Measurements from ENCODE around the gene SNX8. TPM values are rescaled to one million over a fixed set of nuclear protein-coding genes. Genes with fewer than 3 reads are reported as not detected.
A peak's percentile ranks its signal among the peaks of the same experiment; 100 is the strongest.

The SNX8 gene
- total RNA-seq, 1 experiment from 2014 or later: 40.6 TPM

- Mint-ChIP-seq H3K36me3 (ENCODE audit: insufficient read depth in 1 of 3, low read depth in 3 of 3) (peaks cover 27 to 60% (median 50%) of the 10 kb centered on the region in 3 experiments), H3K27ac (0 out of 7 replicates have a peak overlapping the region, but pooled peaks of 2 of the 3 experiments have one; percentile 22 to 31), H3K27me3 (ENCODE audit: low read depth) (no peaks in the 10 kb centered on the region), H3K9me3 (no peaks in the 10 kb centered on the region), H3K4me3 (peak overlapping the region; percentile 76 to 92), H3K4me1 (peaks cover 12% of the 10 kb centered on the region in 2 experiments)
- H2AK5ac ChIP-seq (ENCODE audit: insufficient read length, low read length): no peak overlapping the region
- H3T11ph ChIP-seq (ENCODE audit: low read length): no peak overlapping the region
- H4K5ac ChIP-seq (ENCODE audit: insufficient read length, low read depth, low read length): no peak overlapping the region
- H3K4ac ChIP-seq (ENCODE audit: low read depth, low read length): no peak overlapping the region
- no peak overlapping the region for H2BK15ac ChIP-seq (ENCODE audit: low read depth, low read length)
- no peaks in the 10 kb centered on the region for H3K27me3 ChIP-seq (ENCODE audit: insufficient read depth, low read length)
- peaks cover 5% of the 10 kb centered on the region; the same call in 1 of the 2 replicates for H3K79me2 ChIP-seq (ENCODE audit: insufficient read depth, low read length)
- H3K18ac ChIP-seq (ENCODE audit: insufficient read length, low read depth, low read length): no peak overlapping the region
- no peak overlapping the region for H3K27ac ChIP-seq (ENCODE audit: insufficient read length, low read depth, low read length)
- H2BK12ac ChIP-seq (ENCODE audit: insufficient read length, low read depth, low read length): no peak overlapping the region
- H2BK20ac ChIP-seq (ENCODE audit: low read depth, low read length, poor library complexity, severe bottlenecking): no peak overlapping the region
- no peak overlapping the region for H3K23ac ChIP-seq (ENCODE audit: insufficient read length, low read depth, low read length)
- WGBS (ENCODE audit: extremely low coverage, insufficient read length, low lambda C conversion rate): no CpG with 5 or more reads among the region's 46 CpGs
- 0 out of 3 replicates have a peak, but pooled peaks have one; percentile 7 for TF ChIP-seq CTCF (conservative IDR thresholded peaks at IDR 0.05)
- H3K23me2 ChIP-seq (ENCODE audit: insufficient read length, low read depth, low read length, poor library complexity, severe bottlenecking): peaks cover 13% of the 10 kb centered on the region
- peaks cover 12% of the 10 kb centered on the region for H3K79me1 ChIP-seq (ENCODE audit: insufficient read depth, low read depth, low read length, poor library complexity, severe bottlenecking)
- no peak for DNase-seq
- H4K91ac ChIP-seq (ENCODE audit: insufficient read length, low read depth, low read length): no peak overlapping the region
- H3K9me3 ChIP-seq (ENCODE audit: control insufficient read depth, low read depth, low read length): no peaks in the 10 kb centered on the region
- H3K14ac ChIP-seq (ENCODE audit: insufficient read depth, low read length): peak overlapping the region; percentile 51
- no peak overlapping the region for H3K56ac ChIP-seq (ENCODE audit: insufficient read length, low read depth, low read length)
- no peaks in the 10 kb centered on the region for H4K20me1 ChIP-seq (ENCODE audit: control insufficient read depth, insufficient read depth, insufficient read length)
- no peak overlapping the region for H2AFZ ChIP-seq (ENCODE audit: low read length)
- H3K4me2 ChIP-seq (ENCODE audit: insufficient read depth, insufficient read length, low read length): peak overlapping the region; percentile 95
- H3K4me1 ChIP-seq (ENCODE audit: insufficient read depth, low read length): no peaks in the 10 kb centered on the region
- H2BK5ac ChIP-seq (ENCODE audit: insufficient read length, low read length): no peak overlapping the region
- H2BK120ac ChIP-seq (ENCODE audit: low read depth, low read length, poor library complexity, severe bottlenecking): no peak overlapping the region
- H4K8ac ChIP-seq (replicated peaks; ENCODE audit: insufficient read length, low read depth, low read length): no peak overlapping the region
- H3K9ac ChIP-seq (ENCODE audit: extremely low read depth, insufficient read length, low read length): peak overlapping the region; percentile 87
Observed at GRCh38 chr7:2231992-2232765, 82.1 kb downstream of the SNX8 start.

Measured in H9 (cell line).